H1 (cell line): ENCODE data around the gene EXD2. TPM values are rescaled to one million over a fixed set of nuclear protein-coding genes. Genes with fewer than 3 reads are reported as not detected.

Experiments
- BRCA1 ChIP-seq: IDR thresholded peaks from 2 replicates; pipeline ENCODE4 v1.6.1; 2012; ENCODE audit warnings: low read depth, low read length, improper control_type of control experiment
- CBX8 ChIP-seq: fragments of 300-800, 300-1000 bp; sonication (generic); IDR thresholded peaks from 2 replicates; pipeline ENCODE4 v1.7.1; 2016; ENCODE audit warnings: low read depth, low read length, borderline replicate concordance
- CTCF ChIP-seq, 3 experiments: IDR thresholded peaks; 1 replicate in 2 of 3; 2 replicates in 1 of 3; pipeline versions ENCODE4 v1.5.1 to v1.6.1; 2011; ENCODE audit warnings: low read length in 3 of 3, mild to moderate bottlenecking in 3 of 3, inconsistent platforms in 2 of 3, low read depth in 1 of 3, moderate library complexity in 1 of 3; ENCODE audit not compliant: insufficient read depth in 1 of 3; ENCODE audit errors: control extremely low read depth in 1 of 3
- KDM4A ChIP-seq: IDR thresholded peaks from one replicate; pipeline ENCODE4 v1.7.1; 2012; ENCODE audit warnings: low read depth, mild to moderate bottlenecking, moderate library complexity, low read length, inconsistent platforms; ENCODE audit not compliant: severe bottlenecking
- RFX5 ChIP-seq: IDR thresholded peaks from 2 replicates; pipeline ENCODE4 v1.6.1; 2011; ENCODE audit warnings: low read depth, low read length, improper control_type of control experiment, borderline replicate concordance
- RXRA ChIP-seq: IDR thresholded peaks from 2 replicates; pipeline ENCODE4 v1.6.1; 2011; ENCODE audit warnings: low read depth, mild to moderate bottlenecking, low read length, moderate library complexity; ENCODE audit not compliant: insufficient read depth
- SRF ChIP-seq: IDR thresholded peaks from 2 replicates; pipeline ENCODE4 v1.6.1; 2011; ENCODE audit warnings: mild to moderate bottlenecking, low read depth, low read length, moderate library complexity
- TCF12 ChIP-seq: IDR thresholded peaks from 2 replicates; pipeline ENCODE4 v1.6.1; 2011; ENCODE audit warnings: low read depth, mild to moderate bottlenecking, low read length
- polyA plus RNA-seq, 7 experiments: library from polyadenylated mRNA; depleted of rRNA in 3 of 7; stranded (reverse) in 5 of 7; unstranded in 2 of 7; fragments of >200 nt in 5 of 7; fragments of 200-250 nt in 2 of 7; gene quantifications; 1 replicate in 5 of 7; 2 replicates in 1 of 7; 4 replicates in 1 of 7; pipeline versions ENCODE4 v1.2.1 to v1.2.3, GENCODE V29; 2011 to 2013; ENCODE audit warnings: missing spikeins in 2 of 7, mixed read lengths in 2 of 7
- total RNA-seq: library from RNA; stranded (reverse); fragmentation: NEBNext Ultra II Directional; extraction: Animal tissue kit (Norgen Biotek cat#: 25700); gene quantifications from 2 replicates; pipeline ENCODE4 v1.2.1, GENCODE V29; 2021

The EXD2 gene
- total and polyA plus RNA-seq, 2 of the 8 experiments (the other 6 are each of a cell fraction or from before 2014, with no cell fraction given), result 11.9 to 25.9 TPM

GRCh38 chr14:69274321-69274720 lies 83.0 kb downstream of the EXD2 start (continued):
- no peak for TF ChIP-seq RFX5
- TF ChIP-seq RXRA, result no peak
- TF ChIP-seq BRCA1, result no peak
- no peak for TF ChIP-seq CTCF (IDR thresholded peaks at IDR 0.05; ENCODE audit: control extremely low read depth in 1 of 3, insufficient read depth in 1 of 3, low read depth in 1 of 3, low read length in 3 of 3)
- TF ChIP-seq SRF, result no peak
- TF ChIP-seq KDM4A, result no peak
- no peak for TF ChIP-seq CBX8
- TF ChIP-seq TCF12, result no peak
